Heart right ventricle (tissue), 16 donors: ENCODE data around the gene KDM8. TPM values are rescaled to one million over a fixed set of nuclear protein-coding genes. Genes with fewer than 3 reads are reported as not detected.

Source experiments
- ATAC-seq, 8 donors: fragments of 200-7000 bp; cut with Tn5 transposase; one replicate each; pipeline ENCODE4 v1.9.1; 2020; ENCODE audit warnings: mild to moderate bottlenecking in 8 of 8, moderate library complexity in 8 of 8, moderate number of reproducible peaks in 1 of 8
- DNase-seq, 2 donors: peaks; one replicate each; pipeline ENCODE4 v3.0.0-alpha.2; 2020
- H3K27ac ChIP-seq, 10 donors: fragments of 200-600 bp; sonication (generic) in 2 of 10; one replicate each; pipeline versions ENCODE4 v1.5.0 to v1.8.0; 2020 to 2022; ENCODE audit warnings: mild to moderate bottlenecking in 3 of 10
- H3K27me3 ChIP-seq, 7 donors: fragments of 200-600 bp; one replicate each; pipeline ENCODE4 v1.8.0; 2021 to 2022; ENCODE audit warnings: mild to moderate bottlenecking in 2 of 7
- H3K36me3 ChIP-seq, 9 donors: fragments of 200-600 bp; sonication (generic) in 1 of 9; one replicate each; pipeline versions ENCODE4 v1.5.0 to v1.8.0; 2020 to 2022; ENCODE audit warnings: mild to moderate bottlenecking in 2 of 9
- H3K4me1 ChIP-seq, 9 donors: fragments of 200-600 bp; sonication (generic) in 1 of 9; one replicate each; pipeline versions ENCODE4 v1.5.0 to v1.8.0; 2020 to 2022; ENCODE audit warnings: mild to moderate bottlenecking in 4 of 9
- H3K4me3 ChIP-seq, 10 donors: fragments of 200-600 bp; sonication (generic) in 2 of 10; one replicate each; pipeline versions ENCODE4 v1.5.0 to v1.8.0; 2020 to 2022; ENCODE audit warnings: mild to moderate bottlenecking in 7 of 10, moderate library complexity in 2 of 10
- H3K9me3 ChIP-seq, 11 donors: fragments of 200-600 bp in 10 of 11; sonication (generic) in 2 of 11; one replicate each; pipeline versions ENCODE4 v1.5.0 to v1.8.0; 2013 to 2022; ENCODE audit warnings: mild to moderate bottlenecking in 2 of 11, control low read depth in 1 of 11, moderate library complexity in 1 of 11
- WGBS, 2 donors: extraction: QIAGEN DNeasy Blood & Tissue Kit; methylation state at CpG; one replicate each; pipeline ENCODE4 v1.1.7; 2013; ENCODE audit warnings: inconsistent platforms in 1 of 2; 5-methylcytosine and 5-hydroxymethylcytosine counted together
- intact Hi-C, 10 donors: fragments of 100-400 bp; cut with DNase I; formaldehyde crosslinking; loops; one replicate each; pipeline versions ENCODE4 v1.11.1 to v1.14.2; 2022
- polyA plus RNA-seq, 2 donors: library from polyadenylated mRNA; stranded (reverse); fragments of 200-250 nt; gene quantifications; one replicate each; pipeline ENCODE4 v1.2.3, GENCODE V29; 2013
- total RNA-seq, 10 donors: library from RNA; stranded (reverse); fragmentation: NEBNext Ultra II Directional in 3 of 10; extraction: Animal tissue kit (Norgen Biotek cat#: 25700) in 3 of 10; gene quantifications; one replicate each; pipeline versions ENCODE4 v1.2.1 to v1.2.4, GENCODE V29; 2021 to 2023
- TF ChIP-seq, protein P1 (sequence below), 9 donors: fragments of 200-600 bp; sonication (generic) in 2 of 9; IDR thresholded peaks; one replicate each; pipeline versions ENCODE4 v1.5.0 to v1.8.0; 2021 to 2022; ENCODE audit warnings: antibody characterized with exemption in 9 of 9, mild to moderate bottlenecking in 5 of 9, moderate library complexity in 1 of 9
- donor health status: Arrhythmogenic right ventricular cardiomyopathy.
- donor health status: ischemic (EF 13 %, LVEDD 7.1; RV severe dilation, severe dysfunction).
- donor health status: healthy with polysubstance abuse.
- donor health status: DM: no; HTN: yes; CAD: no.
- donor health status: DM: no; HTN: no; CAD: no.
- donor health status: ischemic (EF 25% LVEDD 6.9; RV normal size, moderate dysfunction).
- donor health status: ischemic (EF 25% LVEDD 5.7; RV mildly dilated, moderate dysfunction).
- donor health status: healthy.
- donor health status: DM: yes; HTN: yes; CAD: no.
- donor health status: Ischemic cardiomyopathy.
- donor health status: ischemic (EF 35%, LVEDD 5.7; RV mildly dilated, moderate dysfunction).
- donor health status: nonischemic (EF 11% LVEDD 7.7; RV severe dilation, severe dysfunction).
- donor health status: DM: yes; HTN: yes; CAD: no.
- donor health status: PGD.
- donor health status: ischemic (EF 29% LVEDD 5.4; RV normal size, mild dysfunction).
- donor health status: nonischemic (EF 23%, LVEDD 6.1; RV moderate dilation, normal function).

KDM8 gene
- total and polyA plus RNA-seq, 12 donors: 1.5 to 5.8 (median 3.3) TPM

DNA sequence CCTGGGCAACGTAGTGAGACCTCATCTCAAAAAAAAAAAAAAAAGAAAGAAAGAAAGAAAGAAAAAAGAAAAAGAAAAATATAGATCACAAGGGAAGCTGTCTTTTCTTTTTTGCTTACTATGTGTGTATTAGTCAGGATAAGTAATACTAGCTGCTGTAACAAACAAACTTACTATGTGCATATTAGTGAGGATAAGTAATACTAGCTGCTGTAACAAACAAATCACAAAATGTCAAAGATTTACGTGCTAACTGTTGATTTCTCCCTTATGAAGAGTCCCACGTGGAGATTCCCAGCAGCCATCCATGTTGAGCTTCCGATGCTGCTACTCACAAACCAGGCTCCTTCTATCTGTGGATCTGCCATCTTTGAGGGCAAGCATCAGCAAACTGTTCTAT lies 31.7 kb upstream of the KDM8 start:
- Histone ChIP-seq H3K4me1 (peaks cover 0 to 5% (median 0%) of the 10 kb centered on the region in 9 donors), H3K27me3 (peaks cover 0 to 21% (median 0%) of the 10 kb centered on the region in 7 donors), H3K27ac (no peak overlapping the region), H3K9me3 (peaks cover 0 to 9% (median 0%) of the 10 kb centered on the region in 11 donors), H3K4me3 (no peak overlapping the region), H3K36me3 (no peaks in the 10 kb centered on the region)
- ATAC-seq (no peak), DNase-seq (no peak)
- TF ChIP-seq, protein P1, sequence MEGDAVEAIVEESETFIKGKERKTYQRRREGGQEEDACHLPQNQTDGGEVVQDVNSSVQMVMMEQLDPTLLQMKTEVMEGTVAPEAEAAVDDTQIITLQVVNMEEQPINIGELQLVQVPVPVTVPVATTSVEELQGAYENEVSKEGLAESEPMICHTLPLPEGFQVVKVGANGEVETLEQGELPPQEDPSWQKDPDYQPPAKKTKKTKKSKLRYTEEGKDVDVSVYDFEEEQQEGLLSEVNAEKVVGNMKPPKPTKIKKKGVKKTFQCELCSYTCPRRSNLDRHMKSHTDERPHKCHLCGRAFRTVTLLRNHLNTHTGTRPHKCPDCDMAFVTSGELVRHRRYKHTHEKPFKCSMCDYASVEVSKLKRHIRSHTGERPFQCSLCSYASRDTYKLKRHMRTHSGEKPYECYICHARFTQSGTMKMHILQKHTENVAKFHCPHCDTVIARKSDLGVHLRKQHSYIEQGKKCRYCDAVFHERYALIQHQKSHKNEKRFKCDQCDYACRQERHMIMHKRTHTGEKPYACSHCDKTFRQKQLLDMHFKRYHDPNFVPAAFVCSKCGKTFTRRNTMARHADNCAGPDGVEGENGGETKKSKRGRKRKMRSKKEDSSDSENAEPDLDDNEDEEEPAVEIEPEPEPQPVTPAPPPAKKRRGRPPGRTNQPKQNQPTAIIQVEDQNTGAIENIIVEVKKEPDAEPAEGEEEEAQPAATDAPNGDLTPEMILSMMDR (IDR thresholded peaks at IDR 0.05): no peak
- intact Hi-C loops: no loop called here
- WGBS, 2 donors: 82 to 86% methylated on average over 4 of the region's 4 CpGs

DNA sequence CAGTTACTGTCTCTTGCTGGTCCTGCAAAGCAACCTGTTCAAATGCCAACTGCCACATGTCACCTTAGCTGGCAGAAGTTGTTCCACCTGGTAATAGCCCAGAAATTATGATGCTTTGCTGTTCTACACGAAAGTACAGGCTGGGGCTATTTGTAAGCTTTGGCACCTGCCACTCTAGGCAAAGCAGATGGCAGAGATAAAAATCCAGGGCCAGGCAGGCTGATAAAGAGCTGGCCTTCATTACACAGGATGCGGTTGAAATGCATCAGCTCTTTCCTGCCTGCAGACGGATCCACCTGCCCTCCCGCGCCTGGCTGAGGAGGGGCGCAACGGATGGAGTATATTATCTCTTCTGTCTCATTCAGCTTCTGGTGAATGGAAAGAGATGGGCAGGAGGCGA lies 29.3 kb upstream of the KDM8 start:
- H3K9me3 ChIP-seq: peaks cover 0 to 9% (median 0%) of the 10 kb centered on the region in 11 donors
- H3K36me3 ChIP-seq: no peaks in the 10 kb centered on the region
- no peak overlapping the region for H3K27ac ChIP-seq
- intact Hi-C loops: no loop called here
- H3K4me1 ChIP-seq: peaks cover 0 to 7% (median 0%) of the 10 kb centered on the region in 9 donors
- TF ChIP-seq, protein P1 (IDR thresholded peaks at IDR 0.05): no peak
- WGBS, 2 donors: 38 to 41% methylated on average over 8 of the region's 8 CpGs
- ATAC-seq (no peak), DNase-seq (no peak)
- H3K4me3 ChIP-seq: no peak overlapping the region
- H3K27me3 ChIP-seq: peaks cover 0 to 8% (median 0%) of the 10 kb centered on the region in 7 donors

- Histone ChIP-seq H3K27ac (no peak overlapping the region), H3K4me1 (peaks cover 0 to 15% (median 0%) of the 10 kb centered on the region in 9 donors), H3K27me3 (peaks cover 0 to 8% (median 0%) of the 10 kb centered on the region in 7 donors), H3K36me3 (no peaks in the 10 kb centered on the region), H3K9me3 (peaks cover 0 to 9% (median 0%) of the 10 kb centered on the region in 11 donors), H3K4me3 (no peak overlapping the region)
- TF ChIP-seq, protein P1 (IDR thresholded peaks at IDR 0.05): no peak
- intact Hi-C loops: loop anchor here in 2 of 10 donors (5.0 kb wide), 2 partner anchors 198 to 283 kb away; no protein-coding TSS in a partner anchor
- ATAC-seq: no peak
- DNase-seq: no peak
- WGBS, 2 donors: 51 to 52% methylated on average over 6 of the region's 6 CpGs
Observed at GRCh38 chr16:27174798-27175197, 28.5 kb upstream of the KDM8 start.

DNA sequence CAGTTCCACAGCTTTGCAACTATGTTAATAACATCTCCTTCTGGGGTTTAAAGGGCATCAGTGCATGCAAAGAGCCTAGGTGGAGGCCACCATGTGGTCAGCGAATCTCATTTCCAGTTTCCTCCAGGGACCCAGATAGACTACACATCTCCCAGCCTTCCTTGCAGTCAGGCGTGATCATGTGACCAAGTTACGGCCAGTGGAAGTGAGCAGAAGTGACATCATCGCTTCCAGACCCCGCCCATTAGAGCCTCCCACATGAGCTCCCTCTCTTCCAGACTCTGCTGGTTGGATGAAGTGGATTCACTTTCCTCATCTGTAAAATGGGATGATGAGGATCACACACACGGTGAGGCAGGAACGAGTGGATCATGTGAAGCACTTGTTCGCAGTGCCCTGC lies 27.4 kb upstream of the KDM8 start:
- ATAC-seq (no peak), DNase-seq (no peak)
- Histone ChIP-seq H3K9me3 (peaks cover 0 to 9% (median 0%) of the 10 kb centered on the region in 11 donors), H3K4me1 (peaks cover 0 to 12% (median 0%) of the 10 kb centered on the region in 9 donors), H3K36me3 (no peaks in the 10 kb centered on the region), H3K27ac (no peak overlapping the region), H3K27me3 (peaks cover 0 to 8% (median 0%) of the 10 kb centered on the region in 7 donors), H3K4me3 (no peak overlapping the region)
- intact Hi-C loops: loop anchor here in 2 of 10 donors (5.0 kb wide), 2 partner anchors 196 to 281 kb away; no protein-coding TSS in a partner anchor
- 90 to 92% methylated on average over 8 of the region's 8 CpGs for WGBS, 2 donors
- TF ChIP-seq, protein P1 (IDR thresholded peaks at IDR 0.05): no peak
